Heart left ventricle (tissue), 13 donors: ENCODE measurements around the gene FKBP1B.

Source experiments
- CTCF ChIP-seq, 12 donors: fragments of 200-600 bp; sonication (generic) in 4 of 12; IDR thresholded peaks; one replicate each; pipeline versions ENCODE4 v1.5.0 to v1.8.0; 2018 to 2022; ENCODE audit warnings: antibody characterized with exemption in 12 of 12, mild to moderate bottlenecking in 5 of 12
- POLR2A ChIP-seq, 2 donors: fragments of 450-650 bp; IDR thresholded peaks; one replicate each; pipeline ENCODE4 v1.6.1; 2017; ENCODE audit warnings: antibody characterized with exemption in 2 of 2, mild to moderate bottlenecking in 2 of 2, moderate library complexity in 2 of 2
- donor health status: ischemic (EF 13 %, LVEDD 7.1; RV severe dilation, severe dysfunction).
- donor health status: DM: no; HTN: yes; CAD: no.
- donor health status: DM: no; HTN: no; CAD: no.
- donor health status: ischemic (EF 25% LVEDD 6.9; RV normal size, moderate dysfunction).
- donor health status: ischemic (EF 25% LVEDD 5.7; RV mildly dilated, moderate dysfunction).
- donor health status: ischemic (EF 35%, LVEDD 5.7; RV mildly dilated, moderate dysfunction).
- donor health status: nonischemic (EF 11% LVEDD 7.7; RV severe dilation, severe dysfunction).
- donor health status: DM: yes; HTN: yes; CAD: no.
- donor health status: PGD.
- donor health status: ischemic (EF 29% LVEDD 5.4; RV normal size, mild dysfunction).
- donor health status: nonischemic (EF 23%, LVEDD 6.1; RV moderate dilation, normal function).

GRCh38 chr2:24058564-24059271 lies 9.2 kb downstream of the FKBP1B start:
- TF ChIP-seq CTCF (IDR thresholded peaks at IDR 0.05) (peak in 1 of 12 donors; percentile 12), POLR2A (IDR thresholded peaks at IDR 0.05) (no peak)
